Duodenal mucosa (tissue), 2 donors: ENCODE measurements around the gene SLC12A9.
A peak's percentile ranks its signal among the peaks of the same experiment; 100 is the strongest.
"Not testable (repeated sequence)": the region's sequence is repeated elsewhere in the genome, so short reads cannot be mapped to it uniquely, and the experiment has no call there.

ENCODE experiments used
- H3K27ac ChIP-seq: one replicate; pipeline ENCODE4 v1.7.0; 2013; ENCODE audit warnings: low read depth, low read length
- H3K27me3 ChIP-seq, 2 donors: one replicate each; pipeline ENCODE4 v1.7.0; 2013; ENCODE audit warnings: low read length in 2 of 2, control low read depth in 1 of 2; ENCODE audit not compliant: insufficient read depth in 2 of 2, control insufficient read depth in 1 of 2
- H3K36me3 ChIP-seq, 2 donors: one replicate each; pipeline ENCODE4 v1.7.0; 2013; ENCODE audit warnings: low read length in 2 of 2, control low read depth in 1 of 2; ENCODE audit not compliant: insufficient read depth in 2 of 2, control insufficient read depth in 1 of 2
- H3K4me1 ChIP-seq, 2 donors: one replicate each; pipeline ENCODE4 v1.7.0; 2013; ENCODE audit warnings: low read length in 2 of 2, control low read depth in 1 of 2; ENCODE audit not compliant: insufficient read depth in 2 of 2, control insufficient read depth in 1 of 2
- H3K4me3 ChIP-seq, 2 donors: one replicate each; pipeline ENCODE4 v1.7.0; 2013; ENCODE audit warnings: low read length in 2 of 2, low read depth in 1 of 2
- H3K9ac ChIP-seq, 2 donors: one replicate each; pipeline ENCODE4 v1.7.0; 2013; ENCODE audit warnings: low read length in 2 of 2, low read depth in 1 of 2
- H3K9me3 ChIP-seq, 2 donors: one replicate each; pipeline ENCODE4 v1.7.0; 2013; ENCODE audit warnings: low read length in 2 of 2, control low read depth in 1 of 2; ENCODE audit not compliant: control insufficient read depth in 1 of 2

The SLC12A9 gene, protein sequence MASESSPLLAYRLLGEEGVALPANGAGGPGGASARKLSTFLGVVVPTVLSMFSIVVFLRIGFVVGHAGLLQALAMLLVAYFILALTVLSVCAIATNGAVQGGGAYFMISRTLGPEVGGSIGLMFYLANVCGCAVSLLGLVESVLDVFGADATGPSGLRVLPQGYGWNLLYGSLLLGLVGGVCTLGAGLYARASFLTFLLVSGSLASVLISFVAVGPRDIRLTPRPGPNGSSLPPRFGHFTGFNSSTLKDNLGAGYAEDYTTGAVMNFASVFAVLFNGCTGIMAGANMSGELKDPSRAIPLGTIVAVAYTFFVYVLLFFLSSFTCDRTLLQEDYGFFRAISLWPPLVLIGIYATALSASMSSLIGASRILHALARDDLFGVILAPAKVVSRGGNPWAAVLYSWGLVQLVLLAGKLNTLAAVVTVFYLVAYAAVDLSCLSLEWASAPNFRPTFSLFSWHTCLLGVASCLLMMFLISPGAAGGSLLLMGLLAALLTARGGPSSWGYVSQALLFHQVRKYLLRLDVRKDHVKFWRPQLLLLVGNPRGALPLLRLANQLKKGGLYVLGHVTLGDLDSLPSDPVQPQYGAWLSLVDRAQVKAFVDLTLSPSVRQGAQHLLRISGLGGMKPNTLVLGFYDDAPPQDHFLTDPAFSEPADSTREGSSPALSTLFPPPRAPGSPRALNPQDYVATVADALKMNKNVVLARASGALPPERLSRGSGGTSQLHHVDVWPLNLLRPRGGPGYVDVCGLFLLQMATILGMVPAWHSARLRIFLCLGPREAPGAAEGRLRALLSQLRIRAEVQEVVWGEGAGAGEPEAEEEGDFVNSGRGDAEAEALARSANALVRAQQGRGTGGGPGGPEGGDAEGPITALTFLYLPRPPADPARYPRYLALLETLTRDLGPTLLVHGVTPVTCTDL

DNA sequence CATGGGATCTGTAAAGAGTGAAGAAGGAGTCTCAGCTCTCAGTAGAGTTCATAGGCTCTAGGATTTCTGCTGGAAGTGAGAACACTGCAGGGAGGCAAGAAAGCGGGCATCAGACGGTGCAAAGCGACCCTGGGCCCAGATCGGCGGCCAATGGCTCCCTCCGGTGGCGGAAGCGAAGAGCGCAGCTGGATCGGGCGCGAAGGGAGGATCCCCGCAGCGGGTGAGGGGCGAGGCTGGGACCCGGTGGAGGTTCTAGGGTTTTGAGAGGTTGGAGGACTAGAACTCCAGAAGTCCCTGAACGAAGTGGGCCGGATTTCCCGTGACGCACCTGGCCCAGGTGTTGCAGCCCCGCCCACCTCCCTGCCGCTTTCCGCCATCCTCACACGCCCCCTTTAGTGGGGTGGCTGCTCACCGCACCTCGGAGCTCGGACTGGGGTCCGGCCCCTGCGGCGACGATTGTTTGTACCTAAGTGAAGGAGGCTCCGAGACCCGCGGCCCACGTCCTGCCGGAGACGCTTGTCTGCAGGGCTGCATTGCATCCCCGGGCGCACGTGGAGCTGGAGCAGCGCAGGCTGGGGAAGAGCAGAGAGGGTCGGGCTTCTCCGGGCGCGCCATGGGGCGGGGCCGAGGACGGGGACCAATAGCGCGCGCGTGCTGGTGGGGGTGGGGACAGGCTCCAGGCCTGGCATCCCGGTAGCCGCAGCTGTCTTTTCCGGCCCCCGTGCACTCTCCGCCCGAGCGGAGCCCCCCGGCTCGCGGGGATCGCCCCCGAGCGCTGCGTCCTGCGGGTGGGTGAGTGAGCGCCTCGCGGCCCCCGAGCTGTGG is at the start of gene SLC12A9:
TSS of gene SLC12A9 (plus strand) at position 666 of the 825 bp plus-strand sequence. CDS start 1,485 bp downstream, outside the sequence.
- Histone ChIP-seq H3K9me3 (no peaks in the 10 kb centered on the region), H3K4me3 (peak within 1 kb of the TSS; percentile 86 to 93), H3K9ac (peak within 1 kb of the TSS; percentile 65 to 69), H3K4me1 (peaks cover 9 to 18% of the 10 kb centered on the region in 2 donors), H3K36me3 (no peaks in the 10 kb centered on the region), H3K27ac (no peak within 1 kb of the TSS), H3K27me3 (no peaks in the 10 kb centered on the region)

DNA sequence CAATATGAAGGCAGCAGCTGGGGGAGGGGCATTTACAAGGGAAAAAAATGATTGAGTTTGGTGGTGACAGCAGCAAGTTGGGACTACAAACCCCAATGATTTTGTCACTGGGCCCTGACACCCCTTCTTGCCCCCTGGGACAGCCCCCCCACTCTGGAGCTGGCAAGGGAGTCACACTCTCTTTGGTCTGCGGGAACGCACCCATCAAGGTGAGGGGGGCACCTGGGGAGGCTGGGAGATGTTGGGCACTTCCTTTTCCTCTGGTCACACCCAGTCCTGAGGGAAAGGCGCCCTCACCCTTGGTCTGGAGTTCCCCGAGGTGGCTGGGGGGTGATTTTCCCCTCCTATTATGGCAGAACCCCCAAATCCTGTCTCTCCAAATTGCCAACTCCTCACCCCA is 49.6 kb upstream of the SLC12A9 start:
- Histone ChIP-seq H3K4me3 (peak overlapping the region; percentile 52 to 55), H3K36me3 (peaks cover 0 to 35% of the 10 kb centered on the region in 2 donors), H3K9ac (peak overlapping the region; percentile 34 to 47), H3K27ac (no peak overlapping the region), H3K27me3 (no peaks in the 10 kb centered on the region), H3K4me1 (peaks cover 23 to 29% of the 10 kb centered on the region in 2 donors), H3K9me3 (no peaks in the 10 kb centered on the region)

DNA sequence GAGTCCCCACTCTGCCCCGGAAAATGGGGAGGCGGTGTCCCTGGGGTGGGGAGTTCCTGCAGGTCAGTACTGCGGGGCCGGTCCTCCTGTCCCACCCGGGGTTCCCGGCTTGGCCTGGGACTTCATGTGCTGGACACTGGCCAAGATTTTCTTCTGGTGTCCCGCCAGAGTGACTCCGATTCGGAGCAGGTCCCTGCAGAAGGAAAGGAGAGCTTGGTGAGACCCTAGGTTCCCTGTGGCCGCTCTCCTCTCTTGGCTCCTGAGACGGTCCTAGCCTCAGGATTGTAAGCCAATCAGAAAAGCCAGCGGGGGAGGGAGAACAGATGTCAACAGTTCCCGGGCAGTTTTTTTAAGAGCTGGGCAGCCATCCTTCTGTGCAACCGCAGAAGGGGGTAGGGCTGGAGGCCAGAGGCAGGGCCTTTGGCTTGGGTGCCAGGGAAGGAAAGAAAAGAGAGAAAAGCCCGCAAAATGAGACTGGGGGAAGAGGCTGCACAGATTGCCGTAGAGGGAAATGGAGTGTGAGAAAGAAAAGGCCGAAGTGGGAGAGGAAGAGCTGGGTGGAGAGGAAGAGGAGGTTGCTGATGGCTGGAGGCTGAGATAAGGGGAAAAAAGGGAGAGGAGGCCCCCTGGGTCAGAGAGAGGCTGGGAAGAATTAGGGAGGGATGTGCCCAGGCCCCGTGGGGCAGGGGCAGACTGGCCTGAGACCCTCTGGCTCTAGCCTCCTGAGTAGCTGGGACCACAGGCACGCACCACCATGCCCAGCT is 48.9 kb upstream of the SLC12A9 start:
- Histone ChIP-seq H3K36me3 (peaks cover 0 to 36% of the 10 kb centered on the region in 2 donors), H3K4me3 (peak overlapping the region; percentile 52 to 55), H3K27me3 (no peaks in the 10 kb centered on the region), H3K27ac (no peak overlapping the region), H3K4me1 (peaks cover 23 to 29% of the 10 kb centered on the region in 2 donors), H3K9ac (peak overlapping the region; percentile 34 to 47), H3K9me3 (no peaks in the 10 kb centered on the region)

DNA sequence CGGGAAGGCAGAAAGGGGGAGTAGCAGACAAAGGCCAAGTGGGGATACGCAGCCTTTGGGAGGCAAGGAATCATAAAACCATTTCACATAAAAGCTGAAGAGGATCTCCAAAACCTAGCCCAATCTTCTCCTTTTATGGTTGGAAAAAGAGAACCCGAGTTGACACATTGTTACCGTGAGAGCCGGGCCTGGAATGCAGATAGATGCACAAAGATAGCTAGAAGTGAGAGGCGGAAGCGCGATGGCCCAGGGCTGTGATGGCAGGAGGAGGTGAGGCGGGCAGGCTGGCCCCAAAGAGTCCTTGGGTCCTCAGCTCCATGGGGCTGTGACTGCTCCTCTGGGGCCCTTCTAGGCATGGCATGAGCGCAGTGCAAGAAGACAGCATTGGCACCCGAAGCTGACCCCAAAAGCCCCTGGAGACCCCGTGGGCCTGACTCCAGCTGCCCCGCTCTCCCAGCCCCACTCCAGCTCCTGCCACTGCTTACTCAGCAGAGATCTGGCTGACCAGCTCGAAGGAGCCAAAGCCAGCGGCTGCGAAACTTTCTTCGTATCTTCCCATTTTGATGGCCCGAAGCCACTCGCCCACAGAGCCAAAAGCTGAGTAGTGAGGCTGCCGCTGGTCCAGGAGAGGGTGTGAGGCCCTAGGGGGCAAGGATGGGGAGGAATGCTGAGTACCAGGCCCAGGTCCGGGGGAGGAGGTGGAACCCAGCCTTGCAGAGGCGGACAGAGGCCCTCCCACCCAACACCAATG is 47.7 kb upstream of the SLC12A9 start:
- Histone ChIP-seq H3K36me3 (peaks cover 0 to 47% of the 10 kb centered on the region in 2 donors), H3K4me1 (peaks cover 23 to 29% of the 10 kb centered on the region in 2 donors), H3K9me3 (no peaks in the 10 kb centered on the region)

DNA sequence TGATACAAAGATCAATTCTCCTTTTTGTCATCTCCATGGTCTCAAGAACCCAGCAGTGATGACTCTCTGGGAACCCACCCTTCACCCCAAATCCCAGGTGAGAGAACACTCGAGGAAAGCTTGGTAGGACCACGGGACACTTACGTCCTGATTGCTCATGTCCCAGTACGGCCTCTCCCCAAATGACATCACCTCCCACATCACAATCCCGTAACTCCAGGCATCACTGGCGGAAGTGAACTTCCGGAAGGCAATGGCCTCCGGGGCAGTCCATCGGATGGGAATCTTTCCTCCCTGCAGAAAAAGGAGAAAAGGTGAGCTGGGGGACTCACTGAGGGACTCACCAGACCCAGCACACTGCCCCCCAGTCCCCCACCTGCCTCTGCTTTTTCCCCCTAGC is 46.2 kb upstream of the SLC12A9 start:
- Histone ChIP-seq H3K4me3 (no peak overlapping the region), H3K27ac (no peak overlapping the region), H3K27me3 (no peaks in the 10 kb centered on the region), H3K36me3 (peaks cover 0 to 47% of the 10 kb centered on the region in 2 donors), H3K9ac (no peak overlapping the region), H3K9me3 (no peaks in the 10 kb centered on the region), H3K4me1 (peaks cover 23% of the 10 kb centered on the region in 2 donors)

More for the DNA sequence above, 47.7 kb upstream of the SLC12A9 start:
- Histone ChIP-seq H3K27me3 (no peaks in the 10 kb centered on the region), H3K27ac (no peak overlapping the region), H3K9ac (no peak overlapping the region), H3K4me3 (no peak overlapping the region)

DNA sequence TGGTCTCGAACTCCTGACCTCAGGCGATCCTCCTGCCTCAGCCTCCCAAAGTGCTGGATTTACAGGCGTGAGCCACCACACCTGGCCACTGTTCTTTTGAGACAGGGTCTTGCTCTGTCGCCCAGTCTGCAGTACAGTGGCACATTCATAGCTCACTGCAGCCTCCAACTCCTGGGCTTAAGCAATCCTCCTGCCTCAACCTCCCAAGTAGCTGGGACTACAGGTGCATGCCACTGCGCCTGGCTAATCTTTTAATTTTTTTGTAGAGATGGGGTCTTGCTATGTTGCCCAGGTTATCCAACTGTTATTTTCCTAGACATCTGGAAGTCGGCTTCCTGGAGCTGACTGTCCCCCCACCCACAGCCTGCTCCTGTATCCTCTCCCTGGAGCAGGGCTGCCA is 45.6 kb upstream of the SLC12A9 start:
- H3K36me3 ChIP-seq, result peaks cover 0 to 51% of the 10 kb centered on the region in 2 donors
- not testable (repeated sequence) for H3K4me3 ChIP-seq, H3K27me3 ChIP-seq

DNA sequence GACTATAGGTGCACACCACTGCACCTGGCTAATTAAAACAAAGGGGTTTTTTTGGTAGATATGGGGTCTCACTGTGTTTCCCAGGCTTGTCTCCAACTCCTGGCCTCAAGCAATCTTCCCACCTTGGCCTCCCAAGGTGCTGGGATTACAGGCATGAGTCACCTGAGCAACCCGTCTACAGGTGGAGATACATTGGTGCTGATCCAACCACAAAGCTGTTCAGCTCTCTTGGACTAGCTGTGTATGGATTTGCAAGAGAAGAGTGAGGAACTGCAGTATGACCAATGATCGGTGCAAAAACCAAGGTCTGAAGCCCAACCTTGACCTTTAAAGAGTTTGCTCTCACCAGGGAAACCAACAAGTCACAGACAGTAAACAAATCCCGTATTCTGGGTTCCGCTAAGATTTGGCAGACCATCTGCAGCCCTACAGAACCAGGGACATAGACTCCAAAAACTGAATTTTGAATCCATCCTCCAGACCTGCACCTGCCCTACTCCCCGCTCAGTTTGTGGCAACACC is 44.1 kb upstream of the SLC12A9 start:
- Histone ChIP-seq H3K27ac (no peak overlapping the region), H3K36me3 (peaks cover 0 to 61% of the 10 kb centered on the region in 2 donors), H3K4me1 (peaks cover 5 to 6% of the 10 kb centered on the region in 2 donors), H3K9ac (no peak overlapping the region), H3K27me3 (no peaks in the 10 kb centered on the region), H3K4me3 (no peak overlapping the region), H3K9me3 (no peaks in the 10 kb centered on the region)

More for the DNA sequence above, 45.6 kb upstream of the SLC12A9 start:
- peaks cover 20 to 21% of the 10 kb centered on the region in 2 donors for H3K4me1 ChIP-seq
- H3K9me3 ChIP-seq, H3K9ac ChIP-seq, H3K27ac ChIP-seq: not testable (repeated sequence)

DNA sequence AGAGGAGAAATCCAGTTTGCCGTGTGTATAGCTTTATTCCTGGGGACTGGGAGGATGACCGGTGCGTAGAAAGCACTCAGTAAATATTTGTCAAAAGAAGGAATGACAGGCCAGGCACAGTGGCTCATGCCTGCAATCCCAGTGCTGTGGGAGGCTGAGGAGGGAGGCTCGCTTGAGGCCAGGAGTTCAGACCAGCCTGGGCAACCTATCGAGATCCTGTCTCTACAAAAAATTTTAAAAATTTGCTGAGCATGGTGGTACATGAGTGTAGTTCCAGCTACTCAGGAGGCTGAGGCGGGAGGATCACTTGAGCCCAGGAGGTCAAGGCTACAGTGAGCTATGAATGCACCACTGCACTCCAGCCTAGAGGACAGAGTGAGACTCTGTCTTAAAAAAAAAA is 41.0 kb upstream of the SLC12A9 start:
- peaks cover 0 to 50% of the 10 kb centered on the region in 2 donors for H3K36me3 ChIP-seq

More for the DNA sequence above, 41.0 kb upstream of the SLC12A9 start:
- Histone ChIP-seq H3K27me3 (no peaks in the 10 kb centered on the region), H3K4me3 (no peak overlapping the region), H3K9me3 (no peaks in the 10 kb centered on the region), H3K4me1 (no peaks in the 10 kb centered on the region), H3K9ac (no peak overlapping the region), H3K27ac (no peak overlapping the region)
